NCI-H524 treated with DMSO at 0.1 percent for 48 hours (cell line): ENCODE data around the gene NUFIP1.
"Not testable (repeated sequence)": the region's sequence is repeated elsewhere in the genome, so short reads cannot be mapped to it uniquely, and the experiment has no call there.

ENCODE experiments used
- DNase-seq: peaks from one replicate; lab custom pipeline; 2025; lab: John Stamatoyannopoulos, UW

NUFIP1 gene

DNA sequence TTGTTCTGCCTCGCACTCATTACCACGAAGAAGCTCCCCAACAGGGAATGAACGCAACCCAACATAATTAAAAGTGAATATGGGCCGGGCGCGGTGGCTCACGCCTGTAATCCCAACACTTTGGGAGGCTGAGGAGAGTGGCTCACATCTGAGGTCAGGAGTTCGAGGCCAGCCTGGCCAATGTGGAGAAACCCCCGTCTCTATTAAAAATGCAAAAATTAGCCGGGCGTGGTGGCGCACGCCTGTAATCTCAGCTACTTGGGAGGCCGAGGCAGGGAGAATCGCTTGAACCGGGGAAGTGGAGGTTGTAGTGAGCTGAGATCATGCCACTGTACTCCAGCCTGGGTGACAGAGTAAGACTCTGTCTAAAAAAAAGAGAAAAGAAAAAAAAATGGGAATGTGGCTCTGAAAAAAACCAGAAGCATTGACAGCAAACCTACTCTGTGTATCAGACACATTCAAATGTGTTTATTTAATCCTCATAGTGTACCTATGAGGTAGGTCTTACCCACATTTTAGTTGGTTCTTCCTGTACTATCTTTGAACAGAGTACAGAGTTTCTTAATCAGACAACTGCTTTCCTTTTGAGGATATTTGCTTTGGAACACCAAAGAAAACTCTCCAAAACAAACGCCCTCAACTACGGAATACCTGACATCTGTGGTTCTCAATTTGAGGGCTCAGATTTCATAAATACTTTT is 70.0 kb downstream of the NUFIP1 start:
- no peak for DNase-seq

DNA sequence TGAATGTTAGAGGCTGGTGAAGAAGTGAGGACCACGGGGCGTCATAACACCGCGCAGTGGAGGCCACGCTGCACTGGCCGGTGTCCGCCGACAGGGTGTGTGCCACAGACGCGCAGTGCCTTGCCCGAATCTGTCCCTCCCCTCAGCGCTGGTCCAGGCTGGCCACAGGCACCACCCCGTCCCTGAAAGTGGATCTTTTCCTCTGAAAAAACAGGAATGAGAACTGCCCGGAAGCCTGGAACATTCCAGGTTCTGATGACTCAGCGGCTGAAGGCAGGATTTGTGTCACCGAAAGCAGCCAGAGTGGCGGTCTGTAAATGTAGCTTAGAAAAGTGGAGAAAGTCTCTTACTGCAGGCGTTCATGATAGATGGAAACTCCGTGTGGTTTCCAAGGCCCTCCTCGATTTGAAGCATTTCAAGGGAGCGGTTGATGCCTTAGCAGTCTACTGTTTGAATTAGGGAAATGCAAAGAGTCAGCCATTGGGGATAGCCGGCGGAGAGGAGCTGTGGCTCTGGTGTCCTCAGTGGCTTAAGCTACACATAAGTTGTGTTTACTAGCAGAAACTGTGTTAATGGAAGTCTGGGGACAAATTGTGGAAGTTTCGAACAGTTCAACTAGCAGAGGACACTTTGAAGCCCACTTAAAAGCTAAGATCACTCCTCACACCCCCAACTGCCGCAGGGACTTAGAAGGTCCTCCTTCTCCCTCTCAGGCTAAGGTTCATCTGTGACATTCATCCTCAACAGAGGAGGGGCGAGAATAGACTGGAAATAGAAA is 70.8 kb downstream of the NUFIP1 start:
- DNase-seq, result no peak

- DNase-seq, result peak; percentile 96
Measured at GRCh38 chr13:44917589-44918325, 71.5 kb downstream of the NUFIP1 start.

GRCh38 chr13:44912278-44913016 is 76.8 kb downstream of the NUFIP1 start:
- DNase-seq, result no peak

DNA sequence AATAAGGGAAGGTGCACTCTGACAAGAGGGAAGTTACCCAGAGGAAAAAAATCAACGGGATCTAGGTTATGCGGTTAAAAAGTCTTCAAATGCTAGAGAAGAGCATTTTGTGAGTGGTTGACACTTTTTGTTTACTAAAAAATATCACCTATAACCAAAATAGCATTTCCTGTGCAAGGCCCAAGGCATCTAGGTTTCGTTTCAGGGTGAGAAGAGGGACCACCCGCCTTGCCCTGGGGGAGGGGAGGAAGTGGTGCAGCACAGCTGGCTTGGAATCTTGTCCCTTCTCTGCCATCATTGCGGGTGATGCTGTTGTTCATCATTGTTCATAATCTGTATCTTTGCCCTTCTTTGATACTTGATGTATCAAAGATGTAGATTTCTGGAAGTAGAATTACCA is 80.6 kb downstream of the NUFIP1 start:
- no peak for DNase-seq

DNA sequence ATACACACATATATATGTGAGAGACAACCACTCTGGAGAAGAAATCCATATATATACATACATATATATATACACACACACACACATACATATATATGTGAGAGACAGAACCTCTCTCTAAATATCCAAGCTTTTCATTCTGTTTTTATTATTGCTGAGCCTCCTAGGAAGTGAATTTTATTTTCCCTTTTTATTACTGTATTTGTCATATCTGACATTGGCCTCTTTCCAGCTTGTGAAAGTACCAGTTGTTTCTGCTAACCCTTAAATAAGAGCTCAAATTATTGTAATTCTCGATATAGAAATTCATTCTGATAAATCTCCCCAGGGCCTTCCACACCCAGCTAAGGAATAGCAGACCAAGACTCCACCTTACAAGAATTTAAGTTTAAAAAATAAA is 81.0 kb downstream of the NUFIP1 start:
- DNase-seq, result no peak

DNA sequence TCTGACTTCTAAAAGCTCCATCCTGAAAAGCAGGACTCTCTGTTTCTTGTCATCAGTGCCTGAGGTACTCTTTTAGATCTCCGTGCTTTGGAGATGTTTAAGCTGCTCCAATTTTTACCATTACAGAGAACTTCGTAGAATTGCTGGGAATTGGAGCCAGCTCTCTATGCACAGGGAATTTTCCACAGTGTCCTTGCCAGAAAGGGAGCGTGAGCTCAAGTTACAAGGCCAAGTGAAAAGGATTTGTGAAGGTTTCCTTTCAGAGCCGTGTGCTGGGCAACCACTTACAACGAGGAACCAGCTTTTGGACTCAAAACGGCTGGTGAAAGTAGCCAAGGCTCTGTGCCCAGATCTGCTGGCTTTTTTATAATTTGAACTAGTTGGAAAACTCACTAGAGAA is 82.6 kb downstream of the NUFIP1 start:
- no peak for DNase-seq

DNA sequence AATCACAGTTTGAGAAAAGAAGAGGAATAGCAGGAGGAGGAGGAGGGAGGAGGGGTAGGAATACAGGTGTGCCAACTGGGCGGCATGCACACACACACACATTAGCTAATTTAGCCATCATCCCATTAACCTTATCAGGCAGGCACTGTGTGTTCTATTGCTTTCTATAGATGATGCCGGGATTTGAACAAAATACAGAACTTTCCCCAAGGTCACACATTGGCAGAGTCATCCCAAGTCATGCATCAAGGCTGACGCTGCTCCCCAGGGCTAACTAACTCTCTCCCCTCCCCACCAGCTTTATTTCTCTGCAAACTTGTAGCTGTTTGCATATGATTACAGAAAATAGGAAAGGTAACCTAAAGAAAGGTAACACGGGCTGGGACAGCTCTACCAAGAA is 83.0 kb downstream of the NUFIP1 start:
- DNase-seq, result no peak

GRCh38 chr13:44905556-44905955 is 83.7 kb downstream of the NUFIP1 start:
- DNase-seq, result no peak

DNA sequence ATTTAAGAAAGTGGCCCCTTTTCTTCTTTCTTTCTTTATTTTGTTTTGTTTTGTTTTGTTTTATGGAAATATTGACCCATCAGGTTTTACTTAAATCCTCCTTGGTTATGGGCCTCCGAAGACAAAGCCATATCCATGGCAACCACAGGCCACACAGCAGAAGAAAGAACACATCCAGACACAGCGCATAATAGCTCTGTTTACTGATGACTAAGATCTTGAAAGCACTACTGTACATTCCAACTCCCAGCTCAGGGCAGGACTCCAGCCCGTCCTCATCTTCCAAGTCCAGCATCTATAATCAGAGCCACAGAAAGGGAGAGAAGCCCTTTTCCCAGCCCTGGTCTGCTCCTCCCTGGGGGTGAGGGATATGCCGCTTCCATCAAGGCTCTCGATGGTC is 84.3 kb downstream of the NUFIP1 start:
- no peak for DNase-seq

DNA sequence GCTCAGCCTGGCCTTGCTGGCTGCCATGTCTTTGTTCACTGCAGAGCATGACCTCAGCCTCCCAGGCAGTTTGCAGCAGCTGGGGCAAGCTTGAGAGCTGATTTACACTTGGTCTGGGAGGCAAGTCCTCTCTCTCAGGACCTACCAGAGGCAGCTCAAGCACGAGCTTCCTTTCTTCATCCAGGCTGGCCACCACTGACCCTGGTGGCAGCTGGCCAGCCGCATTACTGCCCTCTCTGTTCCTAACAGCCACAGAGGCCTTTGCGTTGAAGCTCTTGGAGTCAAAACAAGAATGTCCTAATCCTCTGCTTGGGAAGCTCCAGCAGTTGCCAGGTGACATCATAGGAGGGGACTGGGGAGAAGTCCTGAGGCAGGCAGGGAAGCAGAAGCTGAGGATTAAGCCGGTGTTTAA is 85.7 kb downstream of the NUFIP1 start:
- DNase-seq, result no peak

DNA sequence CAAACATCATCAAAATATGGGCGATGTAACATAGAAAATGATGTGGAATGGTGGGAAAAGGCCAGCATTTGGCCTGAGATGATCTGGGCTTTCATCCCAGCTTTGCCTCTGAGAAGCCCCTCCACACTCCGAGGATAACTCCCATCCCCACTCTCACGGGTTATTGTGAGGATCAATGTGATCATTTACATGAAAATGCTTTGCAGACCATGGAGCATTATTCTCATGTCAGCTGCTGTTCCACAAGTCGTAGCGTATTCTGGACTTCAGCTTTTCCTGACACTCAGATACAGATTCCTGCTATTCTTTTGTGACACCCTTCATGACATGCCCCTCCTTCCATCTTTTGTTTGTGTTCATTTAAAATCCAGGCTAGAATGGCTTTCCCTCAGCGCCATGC is 86.5 kb downstream of the NUFIP1 start:
- no peak for DNase-seq

- no peak for DNase-seq
Measured at GRCh38 chr13:44899967-44900366, 89.3 kb downstream of the NUFIP1 start.

GRCh38 chr13:44898308-44898707 is 91.0 kb downstream of the NUFIP1 start:
- not testable (repeated sequence) for DNase-seq

DNA sequence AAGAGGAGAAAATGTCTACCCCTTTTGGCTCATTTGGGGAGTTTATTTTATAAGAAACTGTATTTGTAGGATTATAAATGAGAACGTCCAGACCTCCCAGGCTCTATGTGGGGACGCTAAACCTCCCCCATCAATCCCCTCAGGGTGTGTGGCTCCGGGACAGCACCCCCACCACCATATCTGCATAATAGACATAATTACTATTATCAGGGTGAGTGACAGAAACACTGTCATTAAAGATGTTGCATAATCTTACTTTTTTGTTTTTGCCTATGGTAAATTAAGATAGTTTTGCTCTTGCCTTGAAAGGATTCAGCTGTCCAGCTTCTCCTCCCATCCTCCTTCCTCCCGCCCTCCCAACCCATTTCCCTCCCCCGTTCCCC is 93.3 kb downstream of the NUFIP1 start:
- no peak for DNase-seq

- no peak for DNase-seq
Measured at GRCh38 chr13:44895264-44895952, 93.9 kb downstream of the NUFIP1 start.

- DNase-seq, result no peak
Measured at GRCh38 chr13:44894001-44894770, 95.1 kb downstream of the NUFIP1 start.
